NCI-H2196 (cell line): Measurements from ENCODE around the gene YWHAQ.
"Not testable (repeated sequence)": the region's sequence is repeated elsewhere in the genome, so short reads cannot be mapped to it uniquely, and the experiment has no call there.

Experiments used
- DNase-seq: peaks from one replicate; lab custom pipeline; 2025; ENCODE audit not compliant: unreplicated experiment; lab: John Stamatoyannopoulos, UW

Gene YWHAQ

GRCh38 chr2:9554921-9555296 is 75.9 kb downstream of the YWHAQ start:
- no peak for DNase-seq

- DNase-seq, result no peak
Measured at GRCh38 chr2:9552219-9553178, 78.3 kb downstream of the YWHAQ start.

GRCh38 chr2:9550859-9551391 is 79.9 kb downstream of the YWHAQ start:
- not testable (repeated sequence) for DNase-seq

GRCh38 chr2:9549420-9549819 is 81.4 kb downstream of the YWHAQ start:
- DNase-seq, result no peak

- DNase-seq, result no peak
Measured at GRCh38 chr2:9548506-9548905, 82.3 kb downstream of the YWHAQ start.

- DNase-seq, result no peak
Measured at GRCh38 chr2:9547262-9547991, 83.4 kb downstream of the YWHAQ start.

GRCh38 chr2:9545502-9545901 is 85.3 kb downstream of the YWHAQ start:
- DNase-seq, result no peak

GRCh38 chr2:9543557-9543956 is 87.2 kb downstream of the YWHAQ start:
- DNase-seq, result no peak

- DNase-seq, result no peak
Measured at GRCh38 chr2:9539531-9539930, 91.3 kb downstream of the YWHAQ start.

- no peak for DNase-seq
Measured at GRCh38 chr2:9538000-9538507, 92.7 kb downstream of the YWHAQ start.

- no peak for DNase-seq
Measured at GRCh38 chr2:9536504-9536903, 94.3 kb downstream of the YWHAQ start.

- no peak for DNase-seq
Measured at GRCh38 chr2:9535177-9535576, 95.6 kb downstream of the YWHAQ start.
